Chondrocyte (in vitro differentiated cells): Measurements from ENCODE around the gene RAB1B. TPM values are rescaled to one million over a fixed set of nuclear protein-coding genes. Genes with fewer than 3 reads are reported as not detected.

Experiments
- DNase-seq: peaks from one replicate; pipeline ENCODE4 v3.0.0; 2021; ENCODE audit warnings: mixed read lengths, low spot score
- H3K27ac Mint-ChIP-seq: one replicate; pipeline ENCODE4 v1.8.0; 2021; ENCODE audit warnings: mild to moderate bottlenecking, moderate library complexity, mixed read lengths; ENCODE audit not compliant: unreplicated experiment
- H3K27me3 Mint-ChIP-seq: 2 replicates; pipeline ENCODE4 v1.8.0; 2021; ENCODE audit warnings: low read depth, mixed read lengths
- H3K36me3 Mint-ChIP-seq: 2 replicates; pipeline ENCODE4 v1.8.0; 2021; ENCODE audit warnings: low read depth, mixed read lengths
- H3K4me1 Mint-ChIP-seq: 2 replicates; pipeline ENCODE4 v1.8.0; 2021; ENCODE audit warnings: low read depth, mild to moderate bottlenecking, mixed read lengths
- H3K4me3 Mint-ChIP-seq: one replicate; pipeline ENCODE4 v1.8.0; 2021; ENCODE audit warnings: mild to moderate bottlenecking, moderate library complexity, mixed read lengths; ENCODE audit not compliant: unreplicated experiment
- H3K9me3 Mint-ChIP-seq: 2 replicates; pipeline ENCODE4 v1.8.0; 2021; ENCODE audit warnings: low read depth, mixed read lengths
- total RNA-seq: library from RNA; stranded (reverse); gene quantifications from 3 replicates; pipeline ENCODE4 v1.2.1, GENCODE V29; 2021
- TF ChIP-seq, protein P1 (sequence below): fragments of 200-600 bp; sonication (generic); IDR thresholded peaks from 2 replicates; pipeline ENCODE4 v1.5.0; 2021; ENCODE audit warnings: antibody characterized with exemption, mild to moderate bottlenecking, moderate library complexity

Gene RAB1B
- total RNA-seq, 1 donor from 2014 or later: 124 TPM

DNA sequence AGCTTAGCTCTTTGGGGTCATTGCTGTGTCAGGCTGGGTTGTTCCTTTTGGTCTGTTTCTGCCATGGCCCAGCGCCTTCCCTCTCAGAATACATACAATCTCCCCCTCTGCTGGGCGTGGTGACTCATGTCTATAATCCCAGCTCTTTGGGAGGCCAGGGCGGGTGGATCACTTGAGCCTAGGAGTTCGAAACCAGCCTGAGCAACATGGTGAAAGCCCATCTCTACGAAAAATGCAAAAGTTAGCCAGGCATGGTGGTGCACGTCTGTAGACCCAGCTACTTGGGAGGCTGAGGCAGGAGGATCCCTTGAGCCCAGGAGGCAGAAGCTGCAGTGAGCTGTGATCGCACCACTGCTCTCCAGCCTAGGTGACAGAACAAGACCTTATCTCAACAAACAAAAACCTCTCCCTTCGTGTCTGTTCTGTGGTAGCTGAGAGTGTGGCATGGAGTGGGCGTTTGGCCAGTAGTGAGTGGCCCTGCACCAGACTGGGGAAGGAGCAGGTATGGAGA lies 46.7 kb upstream of the RAB1B start:
- peak overlapping the region; percentile 64 for H3K27ac Mint-ChIP-seq
- peaks cover 3% of the 10 kb centered on the region for H3K4me1 Mint-ChIP-seq
- no peaks in the 10 kb centered on the region for H3K27me3 Mint-ChIP-seq
- DNase-seq: peak; percentile 41
- no peak overlapping the region for H3K4me3 Mint-ChIP-seq
- peaks cover 20% of the 10 kb centered on the region for H3K36me3 Mint-ChIP-seq
- no peaks in the 10 kb centered on the region for H3K9me3 Mint-ChIP-seq
- TF ChIP-seq, protein P1, sequence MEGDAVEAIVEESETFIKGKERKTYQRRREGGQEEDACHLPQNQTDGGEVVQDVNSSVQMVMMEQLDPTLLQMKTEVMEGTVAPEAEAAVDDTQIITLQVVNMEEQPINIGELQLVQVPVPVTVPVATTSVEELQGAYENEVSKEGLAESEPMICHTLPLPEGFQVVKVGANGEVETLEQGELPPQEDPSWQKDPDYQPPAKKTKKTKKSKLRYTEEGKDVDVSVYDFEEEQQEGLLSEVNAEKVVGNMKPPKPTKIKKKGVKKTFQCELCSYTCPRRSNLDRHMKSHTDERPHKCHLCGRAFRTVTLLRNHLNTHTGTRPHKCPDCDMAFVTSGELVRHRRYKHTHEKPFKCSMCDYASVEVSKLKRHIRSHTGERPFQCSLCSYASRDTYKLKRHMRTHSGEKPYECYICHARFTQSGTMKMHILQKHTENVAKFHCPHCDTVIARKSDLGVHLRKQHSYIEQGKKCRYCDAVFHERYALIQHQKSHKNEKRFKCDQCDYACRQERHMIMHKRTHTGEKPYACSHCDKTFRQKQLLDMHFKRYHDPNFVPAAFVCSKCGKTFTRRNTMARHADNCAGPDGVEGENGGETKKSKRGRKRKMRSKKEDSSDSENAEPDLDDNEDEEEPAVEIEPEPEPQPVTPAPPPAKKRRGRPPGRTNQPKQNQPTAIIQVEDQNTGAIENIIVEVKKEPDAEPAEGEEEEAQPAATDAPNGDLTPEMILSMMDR: no peak

DNA sequence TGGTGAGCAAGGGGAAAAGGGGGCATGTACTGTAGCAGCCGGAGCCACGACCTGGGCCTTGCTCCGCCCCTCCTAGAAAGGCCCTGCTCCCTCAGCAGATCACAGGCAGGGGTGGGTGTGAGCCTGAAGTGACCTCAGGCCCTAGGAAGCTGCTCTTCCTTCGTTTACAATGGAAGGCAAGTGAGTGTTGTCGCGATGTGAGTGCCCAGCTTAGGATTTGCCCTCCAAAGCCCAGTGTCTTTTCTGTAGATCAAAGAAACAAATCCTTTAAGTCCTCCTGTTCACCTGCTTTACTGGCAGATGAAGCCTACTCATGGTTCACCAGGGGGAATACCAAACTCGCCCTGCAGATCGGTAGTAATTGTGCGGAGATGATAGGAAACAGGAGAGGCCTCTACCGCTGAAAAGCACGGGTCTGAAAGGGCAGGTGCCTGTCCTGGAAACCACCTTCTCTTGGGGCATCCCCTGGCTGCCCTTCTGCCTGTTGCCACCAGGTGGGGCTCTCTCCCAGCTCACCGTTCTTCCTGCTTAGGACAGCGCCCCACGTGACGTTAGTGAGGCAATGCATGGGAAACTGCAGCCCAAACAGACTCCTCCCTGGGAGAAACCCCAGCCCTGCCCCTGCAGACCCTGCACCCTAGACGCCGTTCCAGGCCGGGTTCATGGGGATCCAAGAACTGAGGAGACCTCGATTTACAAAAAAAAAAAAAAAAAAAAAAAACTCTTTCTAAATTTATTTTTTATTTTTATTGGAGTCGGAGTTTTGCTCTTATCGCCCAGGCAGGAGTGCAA lies 45.9 kb upstream of the RAB1B start:
- DNase-seq: peak; percentile 90
- Mint-ChIP-seq H3K27me3 (no peaks in the 10 kb centered on the region), H3K36me3 (peaks cover 17% of the 10 kb centered on the region), H3K27ac (peak overlapping the region; percentile 89), H3K4me3 (no peak overlapping the region), H3K9me3 (no peaks in the 10 kb centered on the region), H3K4me1 (peaks cover 3% of the 10 kb centered on the region)
- TF ChIP-seq, protein P1: peak; percentile 98

DNA sequence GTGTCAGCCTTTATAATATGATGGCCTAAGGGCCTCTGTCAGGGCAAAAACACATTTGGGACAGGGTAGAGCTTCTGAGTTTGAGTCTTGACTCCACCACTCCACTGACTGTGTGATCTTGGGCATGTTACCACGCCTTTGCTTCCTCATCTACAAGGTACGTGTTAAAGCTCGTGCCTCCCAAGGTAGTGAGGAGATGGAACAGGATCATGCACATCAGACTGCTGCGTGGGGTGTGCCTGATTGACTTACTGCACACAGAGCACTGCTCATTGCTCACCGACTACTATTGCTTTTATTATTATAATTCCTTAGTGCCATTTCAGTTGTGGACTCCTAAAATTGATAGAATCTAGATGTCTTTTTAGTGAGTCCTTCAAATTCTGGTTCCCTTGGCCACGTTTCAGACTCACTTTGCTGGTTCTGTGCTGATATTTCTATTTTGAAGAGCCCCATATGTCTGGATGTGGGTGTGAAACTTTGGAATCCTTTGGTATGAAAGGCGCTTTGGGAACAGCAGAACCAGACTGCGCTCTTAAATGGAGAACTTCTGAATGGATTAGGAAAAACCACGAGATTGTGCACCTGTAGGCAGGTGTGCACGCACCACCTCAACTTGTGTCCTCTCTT lies 44.1 kb upstream of the RAB1B start:
- Mint-ChIP-seq H3K36me3 (peaks cover 11% of the 10 kb centered on the region), H3K27me3 (no peaks in the 10 kb centered on the region)

DNA sequence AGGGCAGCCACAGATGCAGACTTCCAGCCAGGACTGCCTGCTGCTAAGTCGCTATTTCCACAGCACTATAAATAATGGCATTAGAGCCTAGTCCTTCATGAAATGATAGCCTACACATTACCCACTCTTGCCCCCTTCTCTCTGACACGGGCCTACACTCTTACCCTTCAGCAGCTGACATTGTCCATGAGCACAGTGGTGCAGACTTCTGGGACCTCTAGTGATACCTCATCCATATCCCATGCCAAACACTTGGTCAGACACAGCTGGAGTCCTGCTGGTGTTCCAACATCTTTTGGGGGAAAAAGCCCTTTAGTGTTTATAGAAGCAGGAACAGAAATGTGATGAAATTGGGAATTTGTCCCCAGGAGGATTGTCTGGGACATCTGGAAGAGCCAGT lies 43.4 kb upstream of the RAB1B start:
- Mint-ChIP-seq H3K36me3 (peaks cover 11% of the 10 kb centered on the region), H3K27me3 (no peaks in the 10 kb centered on the region), H3K27ac (no peak overlapping the region), H3K4me3 (no peak overlapping the region), H3K4me1 (peaks cover 3% of the 10 kb centered on the region), H3K9me3 (no peaks in the 10 kb centered on the region)
- DNase-seq: peak; percentile 2
- TF ChIP-seq, protein P1: no peak

More for the DNA sequence above, 44.1 kb upstream of the RAB1B start:
- peak; percentile 33 for DNase-seq
- Mint-ChIP-seq H3K9me3 (no peaks in the 10 kb centered on the region), H3K4me1 (peaks cover 3% of the 10 kb centered on the region), H3K27ac (no peak overlapping the region), H3K4me3 (no peak overlapping the region)
- TF ChIP-seq, protein P1: no peak

DNA sequence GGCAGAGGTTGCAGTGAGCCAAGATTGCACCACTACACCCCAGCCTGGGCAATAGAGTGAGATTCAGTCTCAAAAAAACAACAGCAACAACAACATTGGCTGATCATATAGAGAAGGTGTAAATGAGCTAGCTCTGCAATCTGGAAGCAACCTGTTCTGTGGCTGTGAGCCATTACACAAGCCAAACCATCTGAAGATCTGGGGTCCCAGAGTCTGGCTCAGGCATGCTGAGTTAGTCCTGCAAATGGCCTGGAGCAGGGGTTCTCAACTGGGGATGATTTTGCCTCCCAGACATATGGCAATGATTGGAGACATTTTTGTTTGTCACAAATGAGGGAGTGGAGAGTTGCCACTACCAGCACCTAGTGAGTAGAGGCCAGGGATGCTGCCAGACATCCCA lies 42.3 kb upstream of the RAB1B start:
- Mint-ChIP-seq H3K9me3 (no peaks in the 10 kb centered on the region), H3K27ac (no peak overlapping the region), H3K27me3 (no peaks in the 10 kb centered on the region), H3K4me1 (peaks cover 3% of the 10 kb centered on the region), H3K4me3 (no peak overlapping the region), H3K36me3 (peaks cover 17% of the 10 kb centered on the region)
- DNase-seq: peak; percentile 9
- TF ChIP-seq, protein P1: no peak
